CD4-positive, CD25-positive, alpha-beta regulatory T cell (primary cell): ENCODE data around the gene XDH. TPM values are rescaled to one million over a fixed set of nuclear protein-coding genes. Genes with fewer than 3 reads are reported as not detected.

Experiments used
- ATAC-seq, 2 donors: fragments of 150-1000 bp; cut with Tn5 transposase; one replicate each; pipeline ENCODE4 v1.10.0; 2021; ENCODE audit warnings: low read depth in 2 of 2, moderate number of reproducible peaks in 2 of 2, moderate library complexity in 1 of 2
- DNase-seq, 3 donors: peaks; one replicate each; pipeline versions ENCODE4 v3.0.0 to v3.0.0-alpha.2; 2012 to 2022; ENCODE audit warnings: mixed read lengths in 1 of 3
- H3K27ac ChIP-seq: one replicate; pipeline ENCODE4 v1.7.0; 2013; ENCODE audit warnings: mild to moderate bottlenecking, low read length; ENCODE audit not compliant: insufficient read depth, poor library complexity, severe bottlenecking
- H3K27me3 ChIP-seq: one replicate; pipeline ENCODE4 v1.7.0; 2013; ENCODE audit warnings: low read length; ENCODE audit not compliant: control insufficient read depth, insufficient read depth
- H3K36me3 ChIP-seq: one replicate; pipeline ENCODE4 v1.7.0; 2013; ENCODE audit warnings: mild to moderate bottlenecking, low read length, moderate library complexity; ENCODE audit not compliant: control insufficient read depth, insufficient read depth
- H3K4me1 ChIP-seq: 2 replicates; pipeline ENCODE4 v1.7.0; 2013; ENCODE audit warnings: mild to moderate bottlenecking, low read length; ENCODE audit not compliant: insufficient read depth, control insufficient read depth, poor library complexity, severe bottlenecking
- H3K4me3 ChIP-seq: one replicate; pipeline ENCODE4 v1.7.0; 2013; ENCODE audit warnings: low read depth, mild to moderate bottlenecking, low read length, moderate library complexity
- H3K9me3 ChIP-seq, 2 experiments: 1 replicate in 1 of 2; 2 replicates in 1 of 2; pipeline ENCODE4 v1.7.0; 2013; ENCODE audit warnings: low read length in 2 of 2, mild to moderate bottlenecking in 1 of 2, moderate library complexity in 1 of 2; ENCODE audit not compliant: control insufficient read depth in 2 of 2
- H3K27ac Mint-ChIP-seq, 3 donors: one replicate each; pipeline ENCODE4 v1.8.0; 2020 to 2022; ENCODE audit warnings: mild to moderate bottlenecking in 3 of 3, mixed read lengths in 3 of 3, moderate library complexity in 2 of 3
- H3K27me3 Mint-ChIP-seq: one replicate; pipeline ENCODE4 v1.8.0; 2022; ENCODE audit warnings: mild to moderate bottlenecking, mixed read lengths
- H3K36me3 Mint-ChIP-seq: one replicate; pipeline ENCODE4 v1.8.0; 2020; ENCODE audit warnings: mixed read lengths
- H3K4me1 Mint-ChIP-seq, 4 donors: one replicate each; pipeline ENCODE4 v1.8.0; 2020 to 2022; ENCODE audit warnings: mixed read lengths in 4 of 4, mild to moderate bottlenecking in 1 of 4
- H3K4me3 Mint-ChIP-seq, 4 donors: one replicate each; pipeline ENCODE4 v1.8.0; 2020 to 2022; ENCODE audit warnings: mild to moderate bottlenecking in 4 of 4, mixed read lengths in 4 of 4, moderate library complexity in 3 of 4
- H3K9me3 Mint-ChIP-seq, 7 donors: one replicate each; pipeline ENCODE4 v1.8.0; 2020 to 2022; ENCODE audit warnings: mixed read lengths in 7 of 7, mild to moderate bottlenecking in 3 of 7, moderate library complexity in 2 of 7
- polyA plus RNA-seq, 4 donors: library from polyadenylated mRNA; unstranded; fragments of 300-500 nt; fragmentation: Illumina TruSeq; gene quantifications; one replicate each; pipeline ENCODE4 v1.2.3, GENCODE V29; 2021
- total RNA-seq: library from RNA; stranded (reverse); gene quantifications from one replicate; pipeline ENCODE4 v1.2.3, GENCODE V29; 2022

Gene XDH
- total and polyA plus RNA-seq, 5 donors from 2014 or later = not detected

DNA sequence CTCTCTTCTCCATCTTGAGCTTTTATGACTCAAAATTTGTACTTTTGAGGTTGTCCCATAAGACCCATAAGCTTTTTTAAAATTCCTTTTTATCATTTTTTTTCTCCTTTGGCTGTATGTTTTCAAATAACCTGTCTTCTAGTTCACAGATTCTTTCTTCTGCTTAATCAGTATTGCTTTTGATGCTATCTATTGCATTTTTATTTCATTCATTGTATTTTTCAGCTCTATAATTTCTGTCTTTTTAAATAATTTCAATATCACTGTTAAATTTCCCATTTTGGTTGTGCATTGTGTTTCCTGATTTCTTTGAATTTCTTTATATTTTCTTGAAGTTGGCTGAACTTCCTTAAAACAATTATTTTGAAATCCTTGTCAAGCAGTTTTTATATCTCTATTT is 4.8 kb upstream of the XDH start:
- DNase-seq (no peak), ATAC-seq (no peak)
- H3K27me3 Mint-ChIP-seq = peaks cover 11% of the 10 kb centered on the region
- H3K27ac ChIP-seq = no peak overlapping the region
- H3K9me3 ChIP-seq = peaks cover 18 to 19% of the 10 kb centered on the region in 2 experiments
- H3K4me1 Mint-ChIP-seq = peaks cover 0 to 14% (median 2%) of the 10 kb centered on the region in 4 donors
- no peaks in the 10 kb centered on the region for H3K4me1 ChIP-seq
- H3K9me3 Mint-ChIP-seq = peaks cover 0 to 19% (median 7%) of the 10 kb centered on the region in 7 donors
- peaks cover 5% of the 10 kb centered on the region for H3K27me3 ChIP-seq
- H3K36me3 ChIP-seq = no peaks in the 10 kb centered on the region
- no peaks in the 10 kb centered on the region for H3K36me3 Mint-ChIP-seq
- no peak overlapping the region for H3K4me3 Mint-ChIP-seq
- no peak overlapping the region for H3K27ac Mint-ChIP-seq
- no peak overlapping the region for H3K4me3 ChIP-seq

DNA sequence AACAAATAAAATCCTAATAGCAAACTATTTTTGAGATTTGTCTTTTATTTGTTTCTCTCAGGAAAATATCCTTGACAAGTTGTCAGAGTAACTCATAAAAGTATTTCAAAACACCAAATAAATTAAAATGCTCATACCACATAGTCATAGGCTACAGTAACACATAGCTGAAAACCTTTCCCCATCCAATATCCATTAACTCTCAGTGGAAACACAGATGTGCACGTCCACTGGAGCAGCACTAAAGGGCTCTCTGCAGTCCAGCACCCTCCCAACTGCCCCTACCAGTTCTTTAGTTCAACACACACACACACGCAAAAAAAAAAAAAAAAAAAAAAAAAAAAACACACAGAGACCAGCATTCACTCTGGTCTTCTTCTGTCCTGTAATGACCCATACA is 879 bp upstream of the XDH start:
- Histone ChIP-seq H3K4me3 (no peak overlapping the region), H3K36me3 (no peaks in the 10 kb centered on the region), H3K9me3 (peaks cover 18 to 19% of the 10 kb centered on the region in 2 experiments), H3K27ac (no peak overlapping the region), H3K27me3 (peaks cover under 1% of the 10 kb centered on the region), H3K4me1 (no peaks in the 10 kb centered on the region)
- no peaks in the 10 kb centered on the region for H3K36me3 Mint-ChIP-seq
- ATAC-seq = no peak
- H3K27me3 Mint-ChIP-seq = peaks cover 17% of the 10 kb centered on the region
- H3K4me1 Mint-ChIP-seq = peaks cover 0 to 21% (median 3%) of the 10 kb centered on the region in 4 donors
- H3K9me3 Mint-ChIP-seq = peaks cover 0 to 19% (median 7%) of the 10 kb centered on the region in 7 donors
- DNase-seq = no peak
- no peak overlapping the region for H3K4me3 Mint-ChIP-seq
- peak overlapping the region in 1 of 3 donors; percentile 36 for H3K27ac Mint-ChIP-seq

DNA sequence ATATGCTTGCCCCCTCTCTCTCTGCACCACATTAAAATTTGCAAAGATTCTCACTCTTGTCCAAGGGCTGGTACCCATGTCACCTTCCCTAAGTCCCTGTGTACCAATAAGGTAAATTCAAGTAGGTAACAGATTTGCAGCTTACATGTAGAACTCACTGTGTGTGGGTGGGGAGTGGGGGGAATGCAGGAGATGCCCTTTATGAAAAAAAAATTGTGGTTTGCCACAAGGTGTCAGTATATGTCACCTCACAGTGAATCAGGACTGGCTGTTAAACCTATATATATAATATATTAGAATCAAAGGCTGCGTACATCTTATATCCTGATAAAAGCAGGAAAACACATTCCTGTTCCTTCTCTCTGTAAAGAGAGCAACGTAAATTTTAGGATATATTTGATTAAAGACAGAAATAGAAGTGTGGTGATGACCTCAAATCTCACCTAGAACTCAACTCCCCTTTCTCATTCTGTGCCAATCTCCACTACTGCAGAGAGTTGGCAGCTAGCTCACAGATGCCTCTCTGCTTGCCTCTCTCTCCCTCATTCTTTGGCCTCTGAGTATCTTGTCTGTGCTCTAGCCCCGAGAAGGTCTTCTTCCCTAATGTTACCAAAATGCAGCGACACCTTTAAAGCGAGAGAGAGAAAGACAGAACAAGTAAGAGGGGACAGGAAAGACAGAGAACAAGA is 536 bp downstream of the XDH start:
- peak overlapping the region in 1 of 3 donors; percentile 56 for H3K27ac Mint-ChIP-seq
- Histone ChIP-seq H3K27me3 (peaks cover 4% of the 10 kb centered on the region), H3K4me3 (no peak overlapping the region), H3K4me1 (no peaks in the 10 kb centered on the region), H3K9me3 (peaks cover 4 to 7% of the 10 kb centered on the region in 2 experiments), H3K36me3 (no peaks in the 10 kb centered on the region), H3K27ac (no peak overlapping the region)
- H3K4me1 Mint-ChIP-seq = peaks cover 0 to 21% (median 3%) of the 10 kb centered on the region in 4 donors
- H3K36me3 Mint-ChIP-seq = no peaks in the 10 kb centered on the region
- peak in 1 of 3 donors; percentile 22 for DNase-seq
- no peak overlapping the region for H3K4me3 Mint-ChIP-seq
- peaks cover 21% of the 10 kb centered on the region for H3K27me3 Mint-ChIP-seq
- ATAC-seq = no peak
- H3K9me3 Mint-ChIP-seq = peaks cover 0 to 10% (median 2%) of the 10 kb centered on the region in 7 donors

DNA sequence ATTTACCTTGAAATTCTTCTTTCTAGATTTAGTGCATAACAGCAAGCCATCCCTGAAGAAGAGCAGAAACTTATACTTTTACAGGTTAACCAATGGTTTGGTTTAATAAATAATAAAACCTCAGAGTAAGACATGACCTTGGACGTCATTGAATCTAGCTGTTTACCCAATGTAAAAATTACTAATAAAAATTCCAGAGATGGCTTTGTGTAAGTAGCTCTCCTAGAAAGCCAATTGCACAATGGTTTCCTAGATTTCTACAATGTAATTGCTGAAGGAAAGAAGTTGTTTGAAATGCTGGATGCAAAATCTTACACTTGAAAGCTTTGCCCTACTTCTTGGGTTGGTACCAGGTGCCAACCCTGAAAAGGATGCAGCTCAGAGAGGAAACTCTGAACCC is 1.5 kb downstream of the XDH start:
- Mint-ChIP-seq H3K36me3 (no peaks in the 10 kb centered on the region), H3K27ac (no peak overlapping the region), H3K27me3 (peaks cover 24% of the 10 kb centered on the region), H3K4me1 (peaks cover 0 to 21% (median 3%) of the 10 kb centered on the region in 4 donors), H3K9me3 (peaks cover 0 to 5% (median 0%) of the 10 kb centered on the region in 7 donors), H3K4me3 (no peak overlapping the region)
- Histone ChIP-seq H3K36me3 (no peaks in the 10 kb centered on the region), H3K4me1 (no peaks in the 10 kb centered on the region), H3K27ac (no peak overlapping the region), H3K27me3 (peaks cover 4% of the 10 kb centered on the region), H3K4me3 (no peak overlapping the region), H3K9me3 (no peaks in the 10 kb centered on the region)
- no peak for DNase-seq
- ATAC-seq = no peak

DNA sequence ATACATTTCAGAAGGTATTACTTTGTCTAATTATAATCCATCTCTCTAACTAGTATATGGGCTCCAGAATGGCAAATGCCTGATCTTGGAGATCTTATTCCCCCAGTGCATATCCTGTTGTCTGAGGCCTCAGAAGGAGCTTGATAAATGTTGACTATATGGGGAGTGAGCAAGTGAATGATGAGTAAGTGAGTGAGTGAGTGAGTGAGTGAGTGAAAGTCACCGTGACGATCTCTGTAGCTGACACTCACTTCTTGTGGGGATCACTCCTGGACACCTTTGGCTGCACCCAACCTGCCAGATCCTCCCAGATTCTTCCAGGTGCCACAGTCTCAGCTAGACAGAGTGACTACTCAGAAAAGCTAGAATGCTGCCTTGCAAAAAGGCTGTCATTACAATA is 2.8 kb downstream of the XDH start:
- Mint-ChIP-seq H3K9me3 (peaks cover 0 to 2% (median 0%) of the 10 kb centered on the region in 7 donors), H3K27me3 (peaks cover 30% of the 10 kb centered on the region), H3K4me3 (no peak overlapping the region), H3K27ac (no peak overlapping the region), H3K4me1 (peaks cover 0 to 21% (median 3%) of the 10 kb centered on the region in 4 donors), H3K36me3 (no peaks in the 10 kb centered on the region)
- no peak for ATAC-seq
- H3K27me3 ChIP-seq = peaks cover 4% of the 10 kb centered on the region
- no peak for DNase-seq
- H3K9me3 ChIP-seq = no peaks in the 10 kb centered on the region
- no peak overlapping the region for H3K4me3 ChIP-seq
- no peak overlapping the region for H3K27ac ChIP-seq
- H3K4me1 ChIP-seq = no peaks in the 10 kb centered on the region
- H3K36me3 ChIP-seq = no peaks in the 10 kb centered on the region

DNA sequence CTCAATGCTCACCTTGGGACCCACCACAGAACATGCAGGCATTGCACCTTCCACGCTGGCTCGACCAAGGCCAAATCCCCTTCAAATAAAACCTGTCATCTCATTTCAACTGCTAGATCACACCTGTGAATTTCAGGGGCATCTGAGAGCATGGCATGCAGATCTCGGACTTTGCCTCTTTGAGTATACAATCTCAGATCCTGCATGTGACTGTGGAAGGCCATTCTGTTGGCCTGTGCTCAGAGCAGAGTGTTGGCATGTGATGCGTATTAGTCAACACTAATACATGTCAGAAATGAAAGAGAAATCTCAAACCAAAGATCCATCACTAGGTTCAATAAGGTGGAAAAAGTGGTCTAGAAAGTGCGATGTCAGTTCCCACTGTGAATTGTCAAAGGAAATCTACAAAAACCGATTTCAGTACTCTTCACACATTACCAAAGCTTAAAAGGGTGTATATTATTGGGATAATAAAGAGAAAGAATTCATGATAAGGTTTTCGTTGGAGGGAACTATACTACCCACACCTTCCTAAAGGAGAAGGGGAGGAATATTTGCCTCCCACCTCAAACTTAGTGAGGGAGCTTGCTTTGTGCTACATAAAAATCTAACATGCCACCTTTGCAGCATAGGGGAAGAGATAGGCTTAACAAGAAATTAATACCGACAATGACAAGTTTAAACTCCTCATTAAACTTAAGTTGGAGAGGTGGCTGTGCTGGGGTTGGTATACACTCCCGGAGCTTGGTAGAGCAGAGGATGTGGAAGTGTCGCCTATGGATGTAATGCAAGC is 7.8 kb downstream of the XDH start:
- Histone ChIP-seq H3K4me3 (no peak overlapping the region), H3K36me3 (no peaks in the 10 kb centered on the region), H3K4me1 (no peaks in the 10 kb centered on the region), H3K27me3 (peaks cover 4% of the 10 kb centered on the region), H3K9me3 (no peaks in the 10 kb centered on the region), H3K27ac (no peak overlapping the region)
- H3K4me3 Mint-ChIP-seq = no peak overlapping the region
- H3K27me3 Mint-ChIP-seq = peaks cover 21% of the 10 kb centered on the region
- no peak overlapping the region for H3K27ac Mint-ChIP-seq
- DNase-seq = no peak
- ATAC-seq = no peak
- H3K4me1 Mint-ChIP-seq = no peaks in the 10 kb centered on the region
- peaks cover 0 to 5% (median 0%) of the 10 kb centered on the region in 7 donors for H3K9me3 Mint-ChIP-seq
- H3K36me3 Mint-ChIP-seq = no peaks in the 10 kb centered on the region

DNA sequence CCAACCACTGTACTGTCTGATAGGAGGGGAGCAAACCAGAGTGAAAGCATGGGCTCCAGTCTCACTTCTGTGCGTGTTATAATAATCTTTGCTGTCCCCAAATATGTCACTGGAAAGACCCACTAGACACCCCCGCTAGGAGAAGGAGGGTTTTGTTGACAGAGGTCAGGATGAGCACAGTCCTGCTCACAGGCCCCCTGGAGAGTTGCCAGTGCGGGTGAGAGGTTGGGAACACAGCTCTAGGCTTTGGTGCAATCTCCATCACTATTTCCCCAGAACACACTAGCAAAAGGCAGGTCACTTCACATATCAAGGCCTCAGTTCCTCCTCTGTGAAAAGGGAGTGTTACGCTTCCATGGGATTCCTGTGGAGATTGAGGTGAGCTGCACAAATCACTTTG is 9.7 kb downstream of the XDH start:
- Histone ChIP-seq H3K36me3 (no peaks in the 10 kb centered on the region), H3K4me3 (no peak overlapping the region), H3K27me3 (peaks cover 4% of the 10 kb centered on the region), H3K27ac (no peak overlapping the region), H3K9me3 (no peaks in the 10 kb centered on the region), H3K4me1 (no peaks in the 10 kb centered on the region)
- Mint-ChIP-seq H3K4me1 (no peaks in the 10 kb centered on the region), H3K9me3 (peaks cover 0 to 5% (median 0%) of the 10 kb centered on the region in 7 donors), H3K27me3 (peaks cover 18% of the 10 kb centered on the region), H3K4me3 (no peak overlapping the region), H3K27ac (no peak overlapping the region), H3K36me3 (no peaks in the 10 kb centered on the region)
- no peak for ATAC-seq
- DNase-seq = no peak
